IMR-90 (cell line): ENCODE measurements around the gene PCDHGA4. TPM values are rescaled to one million over a fixed set of nuclear protein-coding genes. Genes with fewer than 3 reads are reported as not detected.

ENCODE experiments used
- ATAC-seq: fragments of 200-7000 bp; cut with Tn5 transposase; 2 replicates; pipeline ENCODE4 v1.9.1; 2020; ENCODE audit warnings: low read depth, mild to moderate bottlenecking, moderate library complexity
- BruUV-seq: library from RNA; stranded (reverse); fragments of 400-500 nt; replicated peaks from 2 replicates; lab custom pipeline; 2021; lab: Mats Ljungman, UMichigan
- CTCF ChIA-PET: fragments of 300-600 bp; formaldehyde crosslinking; extraction: SDS; loops from one replicate; lab custom pipeline; 2021; ENCODE audit warnings: antibody characterized with exemption; lab: Yijun Ruan, JAX
- POLR2A ChIA-PET: fragments of 300-600 bp; sonication (Branson Sonifier 250); formaldehyde crosslinking; loops from one replicate; lab custom pipeline; 2022; ENCODE audit warnings: antibody characterized with exemption; ENCODE audit not compliant: unreplicated experiment; lab: Charles Lee
- DNase-seq: peaks from one replicate; pipeline ENCODE4 v3.0.0; 2013
- H2AFZ ChIP-seq: replicated peaks from 2 replicates; pipeline ENCODE3; 2013; ENCODE audit warnings: low read length, mild to moderate bottlenecking; ENCODE audit not compliant: poor library complexity
- H2AK5ac ChIP-seq: 2 replicates; pipeline ENCODE4 v1.6.1; 2013; ENCODE audit warnings: low read depth, low read length, inconsistent platforms
- H2AK9ac ChIP-seq: replicated peaks from 2 replicates; pipeline ENCODE3; 2013; ENCODE audit warnings: mild to moderate bottlenecking, low read depth, low read length, moderate library complexity; ENCODE audit not compliant: poor library complexity
- H2BK120ac ChIP-seq: 2 replicates; pipeline ENCODE4 v1.6.1; 2013; ENCODE audit warnings: low read depth, low read length, inconsistent platforms
- H2BK15ac ChIP-seq: 3 replicates; pipeline ENCODE4 v1.6.1; 2013; ENCODE audit warnings: low read depth, low read length, inconsistent platforms
- H2BK20ac ChIP-seq: 2 replicates; pipeline ENCODE4 v1.6.1; 2013; ENCODE audit warnings: low read depth, mild to moderate bottlenecking, inconsistent platforms, low read length, moderate library complexity
- H2BK5ac ChIP-seq: 2 replicates; pipeline ENCODE4 v1.6.1; 2013; ENCODE audit warnings: mild to moderate bottlenecking, low read depth, low read length, inconsistent platforms; ENCODE audit not compliant: poor library complexity, severe bottlenecking
- H3K14ac ChIP-seq: replicated peaks from 2 replicates; pipeline ENCODE4 v1.6.1; 2013; ENCODE audit warnings: low read depth, low read length, inconsistent platforms
- H3K18ac ChIP-seq: 2 replicates; pipeline ENCODE4 v1.6.1; 2013; ENCODE audit warnings: low read depth, low read length, control low read depth
- H3K23ac ChIP-seq: 2 replicates; pipeline ENCODE4 v1.6.1; 2013; ENCODE audit warnings: low read depth, low read length, inconsistent platforms
- H3K27ac ChIP-seq: 2 replicates; pipeline ENCODE4 v1.5.1; 2013; ENCODE audit warnings: mild to moderate bottlenecking, control low read depth, low read length; ENCODE audit not compliant: insufficient read depth
- H3K27me3 ChIP-seq: 2 replicates; pipeline ENCODE4 v1.6.1; 2013; ENCODE audit warnings: low read length; ENCODE audit not compliant: control insufficient read depth, insufficient read depth
- H3K36me3 ChIP-seq: 2 replicates; pipeline ENCODE4 v1.6.1; 2013; ENCODE audit warnings: low read length, mixed read lengths; ENCODE audit not compliant: control insufficient read depth, insufficient read depth
- H3K4ac ChIP-seq: 2 replicates; pipeline ENCODE4 v1.6.1; 2013; ENCODE audit warnings: low read depth, low read length, inconsistent platforms
- H3K4me1 ChIP-seq: 2 replicates; pipeline ENCODE4 v1.6.1; 2013; ENCODE audit warnings: low read length, mixed read lengths; ENCODE audit not compliant: control insufficient read depth, insufficient read depth
- H3K4me2 ChIP-seq: 2 replicates; pipeline ENCODE4 v1.6.1; 2013; ENCODE audit warnings: low read depth, mild to moderate bottlenecking, control low read depth, low read length, moderate library complexity
- H3K4me3 ChIP-seq: 2 replicates; pipeline ENCODE4 v1.5.1; 2013; ENCODE audit warnings: low read depth, mild to moderate bottlenecking, control low read depth, low read length, moderate library complexity; ENCODE audit not compliant: insufficient read depth
- H3K56ac ChIP-seq: 2 replicates; pipeline ENCODE4 v1.6.1; 2013; ENCODE audit warnings: low read length, inconsistent platforms; ENCODE audit not compliant: insufficient read depth; ENCODE audit errors: extremely low read depth
- H3K79me1 ChIP-seq, 2 experiments: 2 replicates each; pipeline ENCODE4 v1.6.1; 2013; ENCODE audit warnings: low read length in 2 of 2, inconsistent platforms in 1 of 2, low read depth in 1 of 2
- H3K9ac ChIP-seq: 2 replicates; pipeline ENCODE4 v1.6.1; 2013; ENCODE audit warnings: low read depth, low read length, control low read depth
- H3K9me1 ChIP-seq: 2 replicates; pipeline ENCODE4 v1.6.1; 2013; ENCODE audit warnings: low read length, inconsistent platforms; ENCODE audit not compliant: insufficient read depth
- H3K9me3 ChIP-seq: 2 replicates; pipeline ENCODE4 v1.6.1; 2013; ENCODE audit warnings: low read length; ENCODE audit not compliant: control insufficient read depth, insufficient read depth
- H4K20me1 ChIP-seq: 2 replicates; pipeline ENCODE4 v1.6.1; 2013; ENCODE audit warnings: low read length, inconsistent platforms; ENCODE audit not compliant: insufficient read depth
- H4K5ac ChIP-seq: 2 replicates; pipeline ENCODE4 v1.6.1; 2013; ENCODE audit warnings: mild to moderate bottlenecking, low read depth, low read length, control low read depth
- H4K8ac ChIP-seq, 2 experiments: 2 replicates each; pipeline ENCODE4 v1.6.1; 2013; ENCODE audit warnings: low read depth in 2 of 2, low read length in 2 of 2, control low read depth in 1 of 2, inconsistent platforms in 1 of 2
- H4K91ac ChIP-seq: 2 replicates; pipeline ENCODE4 v1.6.1; 2013; ENCODE audit warnings: low read depth, low read length, inconsistent platforms; ENCODE audit not compliant: insufficient read depth
- BHLHE40 ChIP-seq: fragments of 150-350 bp; IDR thresholded peaks from 2 replicates; pipeline ENCODE4 v1.6.1; 2016; ENCODE audit warnings: mild to moderate bottlenecking, low read depth, low read length
- FOS ChIP-seq: fragments of 150-350 bp; IDR thresholded peaks from 2 replicates; pipeline ENCODE4 v1.6.1; 2016; ENCODE audit warnings: low read depth, low read length
- POLR2A ChIP-seq: IDR thresholded peaks from 2 replicates; pipeline ENCODE4 v1.6.1; 2012; ENCODE audit warnings: mild to moderate bottlenecking, low read depth, low read length
- WGBS, 2 experiments: methylation state at CpG; one replicate each; pipeline versions ENCODE4 v1.1.5 to v1.1.7; 2013; ENCODE audit warnings: missing lambda C conversion rate in 2 of 2; ENCODE audit not compliant: insufficient read length in 1 of 2; ENCODE audit errors: extremely low coverage in 2 of 2; 5-methylcytosine and 5-hydroxymethylcytosine counted together
- dilution Hi-C: fragments of 300-500 bp; cut with HindIII; formaldehyde crosslinking; loops from one replicate; pipeline ENCODE4 v1.14.3; 2018; ENCODE audit warnings: low sequenced_read_pairs; ENCODE audit not compliant: unreplicated experiment
- in situ Hi-C: fragments of 300-500 bp; cut with MboI; formaldehyde crosslinking; loops from 3 replicates; pipeline ENCODE4 v1.14.3; 2019; ENCODE audit warnings: low sequenced_read_pairs, inconsistent platforms, mixed read lengths
- intact Hi-C: fragments of 100-400 bp; cut with micrococcal nuclease; formaldehyde crosslinking; loops from 2 replicates; pipeline ENCODE4 v1.10.0; 2022
- polyA plus RNA-seq, 3 experiments: library from polyadenylated mRNA; depleted of rRNA; stranded (reverse); fragments of >200 nt; gene quantifications; 2 replicates each; pipeline ENCODE4 v1.2.3, GENCODE V29; 2012; ENCODE audit warnings: low replicate concordance in 1 of 3
- total RNA-seq: library from RNA; depleted of rRNA; stranded (reverse); fragments of >200 nt; gene quantifications from 2 replicates; pipeline ENCODE4 v1.2.3, GENCODE V29; 2012; rRNA removed
- TF ChIP-seq, protein P1 (sequence below): fragments of 150-350 bp; IDR thresholded peaks from 2 replicates; pipeline ENCODE4 v1.6.1; 2016; ENCODE audit warnings: low read depth, mild to moderate bottlenecking, low read length, moderate library complexity, borderline replicate concordance

PCDHGA4 gene
- total and polyA plus RNA-seq, 2 of the 4 experiments (the other 2 are of a cell fraction) = 3.5 to 5.4 TPM

- peaks cover 16 to 26% of the 10 kb centered on the region in 2 experiments for H3K79me1 ChIP-seq
- no peak overlapping the region for H3K27ac ChIP-seq
- no peak overlapping the region for H3K23ac ChIP-seq
- no peaks in the 10 kb centered on the region for H3K27me3 ChIP-seq
- H3K9me1 ChIP-seq = no peaks in the 10 kb centered on the region
- TF ChIP-seq POLR2A = no peak
- no peak for TF ChIP-seq BHLHE40
- no peak for TF ChIP-seq FOS
- TF ChIP-seq, protein P1, sequence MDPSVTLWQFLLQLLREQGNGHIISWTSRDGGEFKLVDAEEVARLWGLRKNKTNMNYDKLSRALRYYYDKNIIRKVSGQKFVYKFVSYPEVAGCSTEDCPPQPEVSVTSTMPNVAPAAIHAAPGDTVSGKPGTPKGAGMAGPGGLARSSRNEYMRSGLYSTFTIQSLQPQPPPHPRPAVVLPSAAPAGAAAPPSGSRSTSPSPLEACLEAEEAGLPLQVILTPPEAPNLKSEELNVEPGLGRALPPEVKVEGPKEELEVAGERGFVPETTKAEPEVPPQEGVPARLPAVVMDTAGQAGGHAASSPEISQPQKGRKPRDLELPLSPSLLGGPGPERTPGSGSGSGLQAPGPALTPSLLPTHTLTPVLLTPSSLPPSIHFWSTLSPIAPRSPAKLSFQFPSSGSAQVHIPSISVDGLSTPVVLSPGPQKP = no peak
- no peaks in the 10 kb centered on the region for H3K4me1 ChIP-seq
- H3K4me3 ChIP-seq = no peak overlapping the region
- no peak overlapping the region for H2BK15ac ChIP-seq
- no peak overlapping the region for H2AK5ac ChIP-seq
- dilution Hi-C loops = no loop called here
- no peak overlapping the region for H3K4ac ChIP-seq
- H3K18ac ChIP-seq = no peak overlapping the region
- H3K9ac ChIP-seq = no peak overlapping the region
- BruUV-seq = no TSS peak
- H4K20me1 ChIP-seq = no peaks in the 10 kb centered on the region
- no peak overlapping the region for H2BK20ac ChIP-seq
- CTCF ChIA-PET = interaction anchor here (1.2 kb wide), 1 partner anchor 160 kb away, joined by 4 read pairs; no protein-coding TSS in a partner anchor
- no peak overlapping the region for H2BK120ac ChIP-seq
- no peak overlapping the region for H4K91ac ChIP-seq
- intact Hi-C loops = no loop called here
- H4K8ac ChIP-seq = no peak overlapping the region
- ATAC-seq (no peak), DNase-seq (no peak)
- H3K56ac ChIP-seq = no peak overlapping the region
- in situ Hi-C loops = no loop called here
- no peak overlapping the region for H2AFZ ChIP-seq
- H2AK9ac ChIP-seq = no peak overlapping the region
- H2BK5ac ChIP-seq = no peak overlapping the region
- POLR2A ChIA-PET = no interaction called here
- H3K9me3 ChIP-seq = peaks cover 58% of the 10 kb centered on the region
- no peak overlapping the region for H4K5ac ChIP-seq
- H3K4me2 ChIP-seq = no peak overlapping the region
- WGBS, 2 experiments = 53% methylated on average over 11 of the region's 22 CpGs; no CpG with 5 or more reads in 1 of the 2 experiments
- peaks cover 21% of the 10 kb centered on the region for H3K36me3 ChIP-seq
- H3K14ac ChIP-seq = no peak overlapping the region
Measured at GRCh38 chr5:141403387-141403786, 48.6 kb downstream of the PCDHGA4 start.

Other genes with a start within 250 kb of the PCDHGA4 start
Only the 30 nearest of the 36 such genes appear.
- under 0.01 and 0.18 TPM in 2 replicates for gene PCDHB9, start 167.9 kb upstream of the PCDHGA4 start, total RNA-seq
- 0.10 and 0.24 TPM in 2 replicates for gene PCDHB9, start 167.9 kb upstream of the PCDHGA4 start, polyA plus RNA-seq (2012; rRNA removed)
- under 0.01 and 0.18 TPM in 2 replicates for gene PCDHB10, start 162.7 kb upstream of the PCDHGA4 start, total RNA-seq
- gene PCDHB10, start 162.7 kb upstream of the PCDHGA4 start, polyA plus RNA-seq (2012; rRNA removed) = 0.19 and 0.22 TPM in 2 replicates
- under 0.01 TPM in 2 replicates for gene PCDHB11, start 155.4 kb upstream of the PCDHGA4 start, total RNA-seq
- gene PCDHB11, start 155.4 kb upstream of the PCDHGA4 start, polyA plus RNA-seq (2012; rRNA removed) = 0.05 TPM in 1 of 2 replicates, not detected in the other
- under 0.01 and 0.18 TPM in 2 replicates for gene PCDHB12, start 146.3 kb upstream of the PCDHGA4 start, total RNA-seq
- 0.09 and 0.13 TPM in 2 replicates for gene PCDHB12, start 146.3 kb upstream of the PCDHGA4 start, polyA plus RNA-seq (2012; rRNA removed)
- 0.18 and 0.28 TPM in 2 replicates for gene PCDHB13, start 141.1 kb upstream of the PCDHGA4 start, total RNA-seq
- 0.26 and 0.27 TPM in 2 replicates for gene PCDHB13, start 141.1 kb upstream of the PCDHGA4 start, polyA plus RNA-seq (2012; rRNA removed)
- gene PCDHB14, start 131.7 kb upstream of the PCDHGA4 start, total RNA-seq = 0.18 and 0.28 TPM in 2 replicates
- gene PCDHB14, start 131.7 kb upstream of the PCDHGA4 start, polyA plus RNA-seq (2012; rRNA removed) = 0.36 and 0.39 TPM in 2 replicates
- 0.18 and 0.28 TPM in 2 replicates for gene PCDHB15, start 109.6 kb upstream of the PCDHGA4 start, total RNA-seq
- 0.14 and 0.17 TPM in 2 replicates for gene PCDHB15, start 109.6 kb upstream of the PCDHGA4 start, polyA plus RNA-seq (2012; rRNA removed)
- 0.28 TPM in 1 of 2 replicates, not detected in the other for gene SLC25A2, start 51.0 kb upstream of the PCDHGA4 start, total RNA-seq
- gene SLC25A2, start 51.0 kb upstream of the PCDHGA4 start, polyA plus RNA-seq (2012; rRNA removed) = not detected in 2 replicates
- gene TAF7, start 34.2 kb upstream of the PCDHGA4 start, total RNA-seq = 51.8 and 100 TPM in 2 replicates
- gene TAF7, start 34.2 kb upstream of the PCDHGA4 start, polyA plus RNA-seq (2012; rRNA removed) = 38.4 and 45.7 TPM in 2 replicates
- 0.83 and 0.90 TPM in 2 replicates for gene PCDHGA1, start 24.5 kb upstream of the PCDHGA4 start, total RNA-seq
- gene PCDHGA1, start 24.5 kb upstream of the PCDHGA4 start, polyA plus RNA-seq (2012; rRNA removed) = 0.86 and 0.92 TPM in 2 replicates
- 3.3 and 3.4 TPM in 2 replicates for gene PCDHGA2, start 16.3 kb upstream of the PCDHGA4 start, total RNA-seq
- 3.6 and 4.0 TPM in 2 replicates for gene PCDHGA2, start 16.3 kb upstream of the PCDHGA4 start, polyA plus RNA-seq (2012; rRNA removed)
- 1.4 and 1.7 TPM in 2 replicates for gene PCDHGA3, start 11.2 kb upstream of the PCDHGA4 start, total RNA-seq
- 1.6 and 1.8 TPM in 2 replicates for gene PCDHGA3, start 11.2 kb upstream of the PCDHGA4 start, polyA plus RNA-seq (2012; rRNA removed)
- 3.3 and 3.6 TPM in 2 replicates for gene PCDHGB1, start 4.9 kb upstream of the PCDHGA4 start, total RNA-seq
- gene PCDHGB1, start 4.9 kb upstream of the PCDHGA4 start, polyA plus RNA-seq (2012; rRNA removed) = 1.9 TPM in 2 replicates
- gene PCDHGB2, start 5.0 kb downstream of the PCDHGA4 start, total RNA-seq = 2.8 and 3.0 TPM in 2 replicates
- gene PCDHGB2, start 5.0 kb downstream of the PCDHGA4 start, polyA plus RNA-seq (2012; rRNA removed) = 2.4 and 2.6 TPM in 2 replicates
- 1.7 and 2.0 TPM in 2 replicates for gene PCDHGA5, start 9.1 kb downstream of the PCDHGA4 start, total RNA-seq
- 1.3 and 1.4 TPM in 2 replicates for gene PCDHGA5, start 9.1 kb downstream of the PCDHGA4 start, polyA plus RNA-seq (2012; rRNA removed)
- 5.9 and 6.7 TPM in 2 replicates for gene PCDHGB3, start 15.2 kb downstream of the PCDHGA4 start, total RNA-seq
- gene PCDHGB3, start 15.2 kb downstream of the PCDHGA4 start, polyA plus RNA-seq (2012; rRNA removed) = 3.3 and 3.4 TPM in 2 replicates
- 4.1 and 4.2 TPM in 2 replicates for gene PCDHGA6, start 18.9 kb downstream of the PCDHGA4 start, total RNA-seq
- 4.7 TPM in 2 replicates for gene PCDHGA6, start 18.9 kb downstream of the PCDHGA4 start, polyA plus RNA-seq (2012; rRNA removed)
- gene PCDHGA7, start 27.7 kb downstream of the PCDHGA4 start, total RNA-seq = 3.3 and 3.4 TPM in 2 replicates
- 3.1 and 3.2 TPM in 2 replicates for gene PCDHGA7, start 27.7 kb downstream of the PCDHGA4 start, polyA plus RNA-seq (2012; rRNA removed)
- gene PCDHGB4, start 32.7 kb downstream of the PCDHGA4 start, total RNA-seq = 16.4 and 17.6 TPM in 2 replicates
- gene PCDHGB4, start 32.7 kb downstream of the PCDHGA4 start, polyA plus RNA-seq (2012; rRNA removed) = 10.0 TPM in 2 replicates
- 2.0 and 2.2 TPM in 2 replicates for gene PCDHGA8, start 37.6 kb downstream of the PCDHGA4 start, total RNA-seq
- 0.87 and 0.89 TPM in 2 replicates for gene PCDHGA8, start 37.6 kb downstream of the PCDHGA4 start, polyA plus RNA-seq (2012; rRNA removed)
- gene PCDHGB5, start 42.9 kb downstream of the PCDHGA4 start, total RNA-seq = 17.2 and 17.5 TPM in 2 replicates
- gene PCDHGB5, start 42.9 kb downstream of the PCDHGA4 start, polyA plus RNA-seq (2012; rRNA removed) = 20.0 and 21.1 TPM in 2 replicates
- gene PCDHGA9, start 47.8 kb downstream of the PCDHGA4 start, total RNA-seq = 3.9 and 4.5 TPM in 2 replicates
- gene PCDHGA9, start 47.8 kb downstream of the PCDHGA4 start, polyA plus RNA-seq (2012; rRNA removed) = 1.5 and 1.8 TPM in 2 replicates
- gene PCDHGB6, start 53.0 kb downstream of the PCDHGA4 start, total RNA-seq = 2.2 and 2.8 TPM in 2 replicates
- 1.4 and 1.5 TPM in 2 replicates for gene PCDHGB6, start 53.0 kb downstream of the PCDHGA4 start, polyA plus RNA-seq (2012; rRNA removed)
- 6.6 and 6.9 TPM in 2 replicates for gene PCDHGA10, start 58.0 kb downstream of the PCDHGA4 start, total RNA-seq
- gene PCDHGA10, start 58.0 kb downstream of the PCDHGA4 start, polyA plus RNA-seq (2012; rRNA removed) = 3.4 TPM in 2 replicates
- gene PCDHGB7, start 62.7 kb downstream of the PCDHGA4 start, total RNA-seq = 5.8 and 6.3 TPM in 2 replicates
- gene PCDHGB7, start 62.7 kb downstream of the PCDHGA4 start, polyA plus RNA-seq (2012; rRNA removed) = 7.4 and 8.1 TPM in 2 replicates
- 5.4 and 5.8 TPM in 2 replicates for gene PCDHGA11, start 66.0 kb downstream of the PCDHGA4 start, total RNA-seq
- 6.9 and 7.5 TPM in 2 replicates for gene PCDHGA11, start 66.0 kb downstream of the PCDHGA4 start, polyA plus RNA-seq (2012; rRNA removed)
- gene PCDHGA12, start 75.5 kb downstream of the PCDHGA4 start, total RNA-seq = 8.8 and 9.7 TPM in 2 replicates
- 7.9 and 9.2 TPM in 2 replicates for gene PCDHGA12, start 75.5 kb downstream of the PCDHGA4 start, polyA plus RNA-seq (2012; rRNA removed)
- gene PCDHGC3, start 120.9 kb downstream of the PCDHGA4 start, total RNA-seq = 21.1 and 21.9 TPM in 2 replicates
- 58.9 and 72.1 TPM in 2 replicates for gene PCDHGC3, start 120.9 kb downstream of the PCDHGA4 start, polyA plus RNA-seq (2012; rRNA removed)
- 1.1 and 1.6 TPM in 2 replicates for gene PCDHGC4, start 130.0 kb downstream of the PCDHGA4 start, total RNA-seq
- gene PCDHGC4, start 130.0 kb downstream of the PCDHGA4 start, polyA plus RNA-seq (2012; rRNA removed) = 0.60 and 0.65 TPM in 2 replicates
- 2.5 and 2.9 TPM in 2 replicates for gene PCDHGC5, start 134.1 kb downstream of the PCDHGA4 start, total RNA-seq
- gene PCDHGC5, start 134.1 kb downstream of the PCDHGA4 start, polyA plus RNA-seq (2012; rRNA removed) = 3.8 TPM in 2 replicates